Motor neuron (in vitro differentiated cells): ENCODE data around the gene SRPK3. TPM values are rescaled to one million over a fixed set of nuclear protein-coding genes. Genes with fewer than 3 reads are reported as not detected.
"Not testable (repeated sequence)": the region's sequence is repeated elsewhere in the genome, so short reads cannot be mapped to it uniquely, and the experiment has no call there.

Source experiments
- ATAC-seq, 8 experiments: fragments of 200-7000 bp; cut with Tn5 transposase; replicated peaks in 6 of 8; 2 replicates each; pipeline ENCODE4 v1.8.0; 2021; ENCODE audit warnings: mild to moderate bottlenecking in 8 of 8, moderate library complexity in 8 of 8
- H3K27ac ChIP-seq, 2 donors: fragments of 250-450 bp; sonication (Bioruptor Pico); 2 replicates each; pipeline ENCODE4 v1.9.0; 2021; ENCODE audit warnings: antibody characterized with exemption in 2 of 2, mild to moderate bottlenecking in 2 of 2, moderate library complexity in 1 of 2
- H3K4me1 ChIP-seq, 2 donors: fragments of 250-450 bp; sonication (Bioruptor Pico); replicated peaks in 1 of 2; 2 replicates each; pipeline ENCODE4 v1.6.1; 2021; ENCODE audit warnings: antibody characterized with exemption in 2 of 2, mild to moderate bottlenecking in 2 of 2, moderate library complexity in 1 of 2
- H3K4me3 ChIP-seq, 5 donors: fragments of 250-450 bp; sonication (Bioruptor Pico); 2 replicates each; pipeline ENCODE4 v1.9.0; 2021; ENCODE audit warnings: antibody characterized with exemption in 5 of 5, mild to moderate bottlenecking in 5 of 5, moderate library complexity in 4 of 5
- WGBS, 10 experiments: fragments of 450-650 bp; shearing (Covaris generic); methylation state at CpG; one replicate each; pipeline ENCODE4 v1.0.0; 2022; 5-methylcytosine and 5-hydroxymethylcytosine counted together
- in situ Hi-C, 9 experiments: fragments of 400-800 bp; cut with MboI; loops; one replicate each; pipeline ENCODE4 v1.15.0; 2021; ENCODE audit warnings: low sequenced_read_pairs in 9 of 9, low pct_unique_long_range_greater_than_20kb in 2 of 9; ENCODE audit not compliant: unreplicated experiment in 9 of 9
- total RNA-seq, 8 experiments: library from RNA; unstranded; fragments of 300-600 nt; gene quantifications; 2 replicates each; pipeline versions ENCODE4 v1.2.3 to v1.2.4, GENCODE V29; 2022

Gene SRPK3
- total RNA-seq, 8 experiments from 2014 or later, result 0.51 to 5.0 (median 0.93) TPM

DNA sequence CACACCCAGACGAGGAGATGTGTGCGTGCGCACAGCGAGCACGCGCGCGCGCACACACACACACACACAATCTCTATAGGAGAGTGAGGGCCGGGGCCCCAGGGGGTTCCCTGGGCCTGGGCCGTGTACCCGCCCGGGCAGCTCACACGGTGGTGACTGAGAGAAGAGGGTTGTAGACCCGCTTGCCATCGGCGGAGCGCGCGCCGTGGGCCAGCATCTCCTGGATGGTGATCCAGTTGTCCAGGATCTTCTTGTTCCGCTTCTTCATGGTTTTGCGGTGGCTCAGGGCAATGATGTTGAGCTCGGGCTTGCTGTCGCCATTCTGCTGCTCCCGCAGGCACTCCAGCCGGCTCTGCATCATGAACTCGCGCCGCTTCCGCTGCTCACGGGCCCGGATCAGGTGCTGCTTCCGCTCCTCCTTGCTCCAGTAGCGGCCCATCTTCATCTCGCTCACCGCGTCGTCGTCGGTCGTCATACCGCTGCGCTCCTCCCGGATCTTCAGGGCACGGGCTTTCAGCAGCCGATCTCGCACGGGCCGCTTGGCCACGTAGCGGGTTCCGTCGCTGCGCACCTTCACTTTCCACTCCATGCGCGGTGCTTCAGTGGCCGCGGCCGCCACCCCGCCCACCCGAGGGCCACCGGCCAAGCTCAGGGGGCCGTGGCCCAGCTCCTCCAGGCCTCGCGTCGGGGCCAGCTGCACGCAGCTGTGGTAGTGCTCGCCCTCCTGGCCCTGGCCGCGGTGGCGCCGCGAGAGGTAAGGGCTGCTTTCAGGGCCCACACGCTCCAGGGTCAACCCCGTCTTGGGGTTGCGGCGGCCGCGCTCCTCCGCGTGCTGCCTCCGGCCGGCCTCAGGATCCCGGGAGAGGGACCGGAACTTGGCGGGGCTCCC, 22.6 kb downstream of the SRPK3 start:
- H3K27ac ChIP-seq, result no peak overlapping the region
- H3K4me3 ChIP-seq, result no peak overlapping the region
- in situ Hi-C loops, result no loop called here
- WGBS, 10 experiments, result 84% methylated on average over 5 of the region's 87 CpGs; no CpG with 5 or more reads in 9 of the 10 experiments
- no peaks in the 10 kb centered on the region for H3K4me1 ChIP-seq
- peak in 1 of 8 experiments; percentile 6 for ATAC-seq

- WGBS, 10 experiments, result no CpG with 5 or more reads among the region's 34 CpGs
- Histone ChIP-seq H3K4me1 (no peaks in the 10 kb centered on the region), H3K4me3 (no peak overlapping the region), H3K27ac (no peak overlapping the region)
- in situ Hi-C loops, result no loop called here
- no peak for ATAC-seq
These were observed 23.3 kb downstream of the SRPK3 start for GRCh38 chrX:153804100-153804595.

GRCh38 chrX:153804621-153805020, 23.8 kb downstream of the SRPK3 start:
- in situ Hi-C loops, result no loop called here
- WGBS, 10 experiments, result 40% methylated on average over 1 of the region's 25 CpGs; no CpG with 5 or more reads in 9 of the 10 experiments
- H3K27ac ChIP-seq, result no peak overlapping the region

DNA sequence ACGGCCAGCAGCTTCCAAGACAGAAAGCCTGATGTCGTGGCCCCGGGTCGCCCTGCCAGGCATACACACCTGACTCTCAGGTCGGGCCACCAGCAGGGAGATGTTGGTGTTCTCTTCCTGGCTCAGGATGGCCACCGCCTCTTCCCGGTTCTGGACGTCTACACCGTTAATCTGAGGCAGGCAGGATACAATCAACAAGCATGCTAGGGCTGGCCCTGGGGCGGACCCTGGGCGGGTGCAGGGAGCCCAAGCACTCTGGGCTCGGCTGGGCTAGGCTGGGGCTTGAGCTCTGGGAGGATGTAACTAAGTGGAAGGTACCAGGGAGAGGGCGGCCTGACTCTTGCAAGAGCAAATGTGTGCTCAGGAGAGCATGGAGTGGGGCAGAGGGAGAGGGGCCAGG, 24.6 kb downstream of the SRPK3 start:
- peak in 1 of 8 experiments; percentile 29 for ATAC-seq
- WGBS, 10 experiments, result 23% methylated on average over 6 of the region's 13 CpGs; no CpG with 5 or more reads in 9 of the 10 experiments
- in situ Hi-C loops, result no loop called here
- Histone ChIP-seq H3K4me3 (no peak overlapping the region), H3K4me1 (no peaks in the 10 kb centered on the region), H3K27ac (no peak overlapping the region)

More at GRCh38 chrX:153804621-153805020, 23.8 kb downstream of the SRPK3 start:
- ATAC-seq, result no peak
- Histone ChIP-seq H3K4me3 (no peak overlapping the region), H3K4me1 (no peaks in the 10 kb centered on the region)

DNA sequence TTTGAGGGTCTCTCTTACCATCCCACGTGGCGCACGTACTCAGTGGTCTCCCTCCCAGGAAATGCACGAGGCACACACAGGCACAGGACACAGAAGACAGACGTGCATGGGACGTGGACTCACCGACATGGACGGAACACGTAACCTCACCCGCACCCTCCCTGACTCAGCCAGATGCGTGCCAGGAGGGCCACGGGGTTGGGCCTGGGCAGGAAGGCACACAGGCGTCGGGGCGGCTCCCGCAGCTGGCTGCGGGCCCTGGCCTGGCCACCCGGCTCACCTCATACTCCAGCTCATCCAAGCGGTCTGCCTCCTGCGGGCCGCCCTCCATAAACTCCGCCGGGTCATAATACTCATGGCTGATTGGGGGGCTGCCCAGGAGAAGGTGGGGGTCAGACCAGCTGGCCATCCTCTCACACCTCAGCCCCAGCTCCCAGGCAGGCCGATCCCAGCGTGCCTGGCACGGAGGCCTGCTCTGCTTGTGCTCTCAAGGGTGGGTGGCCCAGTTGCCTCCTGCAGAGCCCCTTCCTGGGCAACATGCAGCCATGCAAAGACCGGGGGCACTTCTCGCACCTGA, 26.2 kb downstream of the SRPK3 start:
- Histone ChIP-seq H3K27ac (no peak overlapping the region), H3K4me1 (peaks cover 6 to 10% of the 10 kb centered on the region in 2 donors), H3K4me3 (no peak overlapping the region)
- no peak for ATAC-seq
- in situ Hi-C loops, result no loop called here
- 67% methylated on average over 3 of the region's 28 CpGs; no CpG with 5 or more reads in 9 of the 10 experiments for WGBS, 10 experiments

GRCh38 chrX:153807976-153808375, 27.1 kb downstream of the SRPK3 start:
- Histone ChIP-seq H3K4me3 (no peak overlapping the region), H3K4me1 (peaks cover 15 to 19% of the 10 kb centered on the region in 2 donors), H3K27ac (no peak overlapping the region)
- in situ Hi-C loops, result no loop called here
- ATAC-seq, result no peak
- WGBS, 10 experiments, result no CpG with 5 or more reads among the region's 19 CpGs

DNA sequence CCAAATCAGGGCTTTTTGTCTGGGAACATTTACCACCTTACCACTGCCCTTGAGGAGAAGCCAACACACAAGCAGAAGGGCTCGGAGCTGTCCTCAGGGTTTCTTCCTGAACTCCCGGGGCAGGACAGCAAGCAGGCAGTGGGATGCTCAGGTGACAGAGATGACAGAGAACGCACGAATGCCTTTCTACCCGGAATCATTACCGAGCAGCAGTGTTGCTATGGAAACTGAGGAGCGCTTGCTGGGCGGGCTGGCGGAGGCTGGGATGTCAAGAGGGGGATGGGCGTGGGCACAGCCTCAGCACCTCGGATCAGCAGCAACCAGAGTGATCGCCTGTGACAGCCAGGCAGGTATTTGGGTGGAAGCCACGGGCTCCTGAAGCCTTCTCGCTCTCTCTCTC, 31.4 kb downstream of the SRPK3 start:
- Histone ChIP-seq H3K4me3 (no peak overlapping the region), H3K27ac (peak overlapping the region; percentile 81), H3K4me1 (peaks cover 23 to 27% of the 10 kb centered on the region in 2 donors)
- in situ Hi-C loops, result no loop called here
- WGBS, 10 experiments, result 60% methylated on average over 2 of the region's 14 CpGs; no CpG with 5 or more reads in 9 of the 10 experiments
- ATAC-seq, result peak in 5 of 8 experiments; percentile 84 to 93 (median 92)

GRCh38 chrX:153813161-153813560, 32.3 kb downstream of the SRPK3 start:
- in situ Hi-C loops, result no loop called here
- WGBS, 10 experiments, result 0 to 100% (median 80%) methylated on average over 1 to 3 of the region's 5 CpGs; no CpG with 5 or more reads in 5 of the 10 experiments

DNA sequence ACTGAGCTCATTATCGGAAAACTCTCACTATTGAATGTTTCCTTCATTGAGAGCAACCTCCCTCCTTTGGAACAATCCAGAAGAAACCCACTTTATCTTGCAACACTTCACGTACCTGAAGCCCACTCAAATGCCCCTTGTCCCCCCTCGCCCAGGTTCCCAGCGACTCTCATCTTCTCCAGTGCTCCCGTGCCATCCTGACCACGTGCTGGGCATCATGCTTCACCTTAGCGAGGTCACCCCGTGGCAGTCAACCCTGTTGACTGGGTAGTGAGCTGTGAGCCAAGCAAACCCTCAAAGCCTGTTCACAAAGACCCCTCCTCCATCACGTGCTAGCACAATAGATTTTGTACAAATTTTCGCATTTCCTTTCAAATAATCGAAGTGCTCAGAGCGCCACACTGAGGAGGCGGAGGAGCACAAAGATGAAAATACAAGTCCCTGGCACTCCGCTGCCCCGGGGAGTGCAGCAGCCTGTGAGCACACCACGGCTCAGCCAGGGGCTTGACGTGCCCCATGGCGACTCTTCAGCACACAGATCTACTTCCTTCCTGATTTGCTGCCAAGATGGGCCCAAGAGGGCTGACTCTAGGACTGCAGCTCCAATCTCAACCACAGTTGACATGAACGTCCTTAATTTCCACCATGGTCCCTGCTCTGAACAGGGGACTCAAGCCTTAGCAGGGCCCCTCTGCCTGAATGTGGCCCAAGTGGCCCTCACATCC, 33.9 kb downstream of the SRPK3 start:
- peaks cover 41 to 45% of the 10 kb centered on the region in 2 donors for H3K4me1 ChIP-seq
- in situ Hi-C loops, result no loop called here
- no peak for ATAC-seq
- no peak overlapping the region for H3K4me3 ChIP-seq
- 40 to 62% methylated on average over 2 to 9 of the region's 19 CpGs; no CpG with 5 or more reads in 8 of the 10 experiments for WGBS, 10 experiments
- no peak overlapping the region for H3K27ac ChIP-seq

More at GRCh38 chrX:153813161-153813560, 32.3 kb downstream of the SRPK3 start:
- H3K4me1 ChIP-seq, result peaks cover 28 to 37% of the 10 kb centered on the region in 2 donors
- no peak overlapping the region for H3K4me3 ChIP-seq
- no peak overlapping the region for H3K27ac ChIP-seq
- no peak for ATAC-seq

- WGBS, 10 experiments, result 60 to 100% (median 88%) methylated on average over 1 to 4 of the region's 25 CpGs; no CpG with 5 or more reads in 5 of the 10 experiments
- Histone ChIP-seq H3K27ac (no peak overlapping the region), H3K4me3 (no peak overlapping the region), H3K4me1 (peaks cover 47 to 55% of the 10 kb centered on the region in 2 donors)
- ATAC-seq, result peak in 1 of 8 experiments; percentile 48
- in situ Hi-C loops, result no loop called here
These were observed 36.2 kb downstream of the SRPK3 start for GRCh38 chrX:153816831-153817690.

- peaks cover 42 to 48% of the 10 kb centered on the region in 2 donors for H3K4me1 ChIP-seq
- H3K27ac ChIP-seq, ATAC-seq, in situ Hi-C loops, H3K4me3 ChIP-seq: not testable (repeated sequence)
- WGBS, 10 experiments, result 46 to 67% (median 60%) methylated on average over 1 to 6 of the region's 9 CpGs; no CpG with 5 or more reads in 7 of the 10 experiments
These were observed 37.2 kb downstream of the SRPK3 start for GRCh38 chrX:153818064-153818463.
